Measurements from ENCODE around the gene RGS7BP.

Gene RGS7BP

GRCh38 chr5:64655596-64655995 is 149.8 kb downstream of the RGS7BP start:
- Histone ChIP-seq H3K36me3 (ENCODE audit: insufficient read depth, low read length) (no peaks in the 10 kb centered on the region), H2AFZ (ENCODE audit: low read length, unreplicated experiment) (no peak overlapping the region), H3K27ac (ENCODE audit: low read depth, low read length) (no peak overlapping the region), H3K79me2 (ENCODE audit: control insufficient read depth, insufficient read depth, low read length, unreplicated experiment) (no peaks in the 10 kb centered on the region), H3K27me3 (ENCODE audit: insufficient read depth, low read length) (no peaks in the 10 kb centered on the region), H3K4me1 (ENCODE audit: control insufficient read depth, insufficient read depth, low read length, unreplicated experiment) (no peaks in the 10 kb centered on the region), H3K4me3 (ENCODE audit: low read depth, low read length) (no peak overlapping the region)

GRCh38 chr5:64659289-64659688 is 153.5 kb downstream of the RGS7BP start:
- Histone ChIP-seq H3K79me2 (ENCODE audit: control insufficient read depth, insufficient read depth, low read length, unreplicated experiment) (no peaks in the 10 kb centered on the region), H3K27me3 (ENCODE audit: insufficient read depth, low read length) (no peaks in the 10 kb centered on the region), H3K4me1 (ENCODE audit: control insufficient read depth, insufficient read depth, low read length, unreplicated experiment) (peaks cover 9% of the 10 kb centered on the region), H3K4me3 (ENCODE audit: low read depth, low read length) (no peak overlapping the region), H2AFZ (ENCODE audit: low read length, unreplicated experiment) (no peak overlapping the region), H3K27ac (ENCODE audit: low read depth, low read length) (no peak overlapping the region), H3K36me3 (ENCODE audit: insufficient read depth, low read length) (no peaks in the 10 kb centered on the region)

Measured in ACC112 (cell line).